K562 (cell line): Measurements from ENCODE around the gene CCND3. TPM values are rescaled to one million over a fixed set of nuclear protein-coding genes. Genes with fewer than 3 reads are reported as not detected.

Experiments used
- CCNT2 ChIP-seq: IDR thresholded peaks from 2 replicates; pipeline ENCODE4 v1.6.1; 2011; ENCODE audit warnings: borderline replicate concordance, low read depth, mild to moderate bottlenecking, moderate library complexity, mixed read lengths, low read length; ENCODE audit not compliant: insufficient read length; ENCODE audit errors: extremely low read depth
- CEBPZ ChIP-seq: fragments of 150-350 bp; IDR thresholded peaks from 2 replicates; pipeline ENCODE4 v1.6.1; 2014; ENCODE audit warnings: low read depth, mild to moderate bottlenecking, low read length, borderline replicate concordance
- CTCF ChIP-seq, 3 experiments: IDR thresholded peaks in 2 of 3; conservative IDR thresholded peaks in 1 of 3; 2 replicates each; pipeline ENCODE4 v1.5.1; 2011 to 2012; ENCODE audit warnings: low read length in 3 of 3, mild to moderate bottlenecking in 3 of 3, control low read depth in 2 of 3, improper control_type of control experiment in 1 of 3, inconsistent platforms in 1 of 3, low read depth in 1 of 3, mixed read lengths in 1 of 3, moderate library complexity in 1 of 3; ENCODE audit not compliant: insufficient read depth in 2 of 3
- DLX4 ChIP-seq: fragments of 250-450 bp; sonication (Bioruptor Pico); IDR thresholded peaks from 2 replicates; pipeline ENCODE4 v1.6.1; 2021; ENCODE audit warnings: mild to moderate bottlenecking
- EP300 ChIP-seq: IDR thresholded peaks from 2 replicates; pipeline ENCODE4 v1.6.1; 2012; ENCODE audit warnings: low read length, improper control_type of control experiment
- HINFP ChIP-seq: fragments of 450-650 bp; conservative IDR thresholded peaks from 2 replicates; pipeline ENCODE4 v1.6.1; 2016; ENCODE audit warnings: missing genetic modification characterization, low read depth, mild to moderate bottlenecking, control low read depth, missing compliant biosample characterization
- HNRNPK ChIP-seq: fragments of 200-400 bp; formaldehyde crosslinking; IDR thresholded peaks from one replicate; pipeline ENCODE4 v1.6.1; 2018; ENCODE audit warnings: mild to moderate bottlenecking, low read depth, low read length; ENCODE audit not compliant: poor library complexity, severe bottlenecking
- IRF1 ChIP-seq: sonication (generic); formaldehyde crosslinking; IDR thresholded peaks from 2 replicates; pipeline ENCODE4 v1.8.0; 2022; ENCODE audit warnings: missing genetic modification reagents, mild to moderate bottlenecking, borderline replicate concordance
- LEF1 ChIP-seq: fragments of 450-650 bp; IDR thresholded peaks from 2 replicates; pipeline ENCODE4 v1.6.1; 2016; ENCODE audit warnings: mild to moderate bottlenecking
- MXD1 ChIP-seq: fragments of 250-450 bp; sonication (Bioruptor Pico); IDR thresholded peaks from 2 replicates; pipeline ENCODE4 v1.8.0; 2021; ENCODE audit warnings: borderline replicate concordance, mild to moderate bottlenecking, moderate library complexity; ENCODE audit not compliant: poor library complexity, severe bottlenecking
- SNRNP70 ChIP-seq: fragments of 200-400 bp; formaldehyde crosslinking; optimal IDR thresholded peaks from 2 replicates; pipeline ENCODE3; 2017; ENCODE audit warnings: low read depth, low read length
- TARDBP ChIP-seq: fragments of 450-650 bp; IDR thresholded peaks from 2 replicates; pipeline ENCODE4 v1.6.1; 2016
- TRIM25 ChIP-seq: fragments of 450-650 bp; IDR thresholded peaks from 2 replicates; pipeline ENCODE4 v1.7.0; 2016; ENCODE audit warnings: borderline replicate concordance
- XRCC3 ChIP-seq: fragments of 450-650 bp; IDR thresholded peaks from 2 replicates; pipeline ENCODE4 v1.6.1; 2017; ENCODE audit warnings: mild to moderate bottlenecking, moderate library complexity
- ZNF124 ChIP-seq: sonication (generic); formaldehyde crosslinking; IDR thresholded peaks from 2 replicates; pipeline ENCODE4 v1.8.1; 2022; ENCODE audit warnings: missing genetic modification reagents
- ZNF780A ChIP-seq: fragments of 250-450 bp; sonication (Bioruptor Pico); IDR thresholded peaks from 2 replicates; pipeline ENCODE4 v1.5.0; 2021; ENCODE audit warnings: mild to moderate bottlenecking
- polyA plus RNA-seq, 8 experiments: library from polyadenylated mRNA; depleted of rRNA in 4 of 8; stranded (reverse) in 5 of 8; unstranded in 3 of 8; fragments of >200 nt; fragmentation: Nextera tagmentation in 2 of 8; fragmentation: Illumina TruSeq in 1 of 8; extraction: Ambion mirVana in 2 of 8; extraction: Trizol in 1 of 8; gene quantifications; 2 replicates each; pipeline versions ENCODE4 v1.2.1 to v1.2.3, GENCODE V29; 2011 to 2014; ENCODE audit warnings: inconsistent platforms in 1 of 8, missing spikeins in 1 of 8
- total RNA-seq, 7 experiments: library from RNA; depleted of rRNA in 6 of 7; stranded (reverse); fragments of >200 nt in 6 of 7; fragmentation: Illumina TruSeq in 2 of 7; extraction: Trizol in 2 of 7; gene quantifications; 2 replicates each; pipeline versions ENCODE4 v1.2.1 to v1.2.3, GENCODE V29; 2011 to 2021; ENCODE audit warnings: low replicate concordance in 1 of 7

The CCND3 gene
- total and polyA plus RNA-seq, 9 of the 15 experiments (the other 6 are each of a cell fraction or from before 2014, with no cell fraction given), result 21.5 to 204 (median 97.4) TPM

- TF ChIP-seq DLX4 (CRISPR knock-in tag), result no peak
- TF ChIP-seq SNRNP70, result no peak
- no peak for TF ChIP-seq ZNF124 (CRISPR knock-in tag)
- TF ChIP-seq XRCC3, result no peak
- TF ChIP-seq CCNT2, result no peak
- TF ChIP-seq CTCF (IDR thresholded peaks at IDR 0.05 in 2 of 3, conservative IDR thresholded peaks at IDR 0.05 in 1 of 3; ENCODE audit: insufficient read depth in 2 of 3, low read depth in 1 of 3, low read length in 3 of 3), result no peak
- TF ChIP-seq MXD1, result no peak
- no peak for TF ChIP-seq CEBPZ
- TF ChIP-seq EP300, result no peak
- peak; percentile 73; the same call in 1 of the 2 replicates for TF ChIP-seq TRIM25
- no peak for TF ChIP-seq ZNF780A (CRISPR knock-in tag)
- no peak for TF ChIP-seq HNRNPK
- TF ChIP-seq TARDBP, result no peak
- no peak for TF ChIP-seq IRF1 (CRISPR knock-in tag)
- TF ChIP-seq HINFP (tag), result no peak
- no peak for TF ChIP-seq LEF1
These were observed 22.7 kb upstream of the CCND3 start (continued) for GRCh38 chr6:41964201-41964887.
